HUDEP-2 (cell line): ENCODE results near the gene MTA2.
"Not testable (repeated sequence)": the region's sequence is repeated elsewhere in the genome, so short reads cannot be mapped to it uniquely, and the experiment has no call there.

Experiments
- DNase-seq, 76 experiments: peaks; one replicate each; lab custom pipeline; 2025; ENCODE audit not compliant: unreplicated experiment in 76 of 76; lab: John Stamatoyannopoulos, UW

The MTA2 gene

DNA sequence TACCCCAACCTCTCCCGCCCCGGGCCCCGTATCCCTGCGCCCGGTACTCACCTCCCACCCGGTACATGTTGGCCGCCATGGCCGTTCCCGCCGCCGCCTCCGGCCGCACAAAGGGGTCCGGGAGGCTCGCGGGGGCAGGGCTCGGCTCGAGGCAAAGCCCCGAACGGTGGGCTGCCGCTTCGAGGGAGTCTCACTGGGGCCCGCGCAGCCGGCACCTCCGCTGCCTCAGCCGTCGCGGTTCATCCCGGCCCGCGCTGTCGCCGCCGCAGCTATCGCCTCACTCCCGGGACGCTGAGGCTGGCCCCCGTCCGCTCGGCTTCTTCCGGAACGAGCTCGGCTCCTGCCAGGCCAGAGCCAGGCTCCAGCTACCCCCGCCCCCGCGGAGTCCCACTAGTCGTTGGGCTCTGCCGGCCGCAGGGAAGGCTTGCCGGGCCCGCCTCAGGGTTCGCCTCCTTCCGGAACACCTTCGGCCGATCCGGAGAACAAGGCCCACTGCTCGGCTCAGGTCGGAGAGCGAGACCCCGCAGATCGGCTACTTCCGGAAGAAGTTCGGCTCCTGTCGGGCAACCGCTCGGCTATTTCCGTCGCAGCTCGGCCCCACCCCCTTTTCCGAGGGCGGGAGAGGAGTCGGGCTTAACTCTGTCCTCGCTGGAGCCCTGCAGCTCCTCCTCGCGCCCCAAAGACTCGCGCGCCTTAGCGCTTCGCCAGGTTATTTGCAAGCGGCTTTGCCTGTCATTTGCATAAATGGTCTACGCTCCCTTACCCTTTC is at the start of gene MTA2:
TSS of gene MTA2 (minus strand) at position 494 of the 769 bp plus-strand sequence. CDS start at position 79, 415 bp downstream.
- peak in 75 of 76 experiments; percentile 77 to 99 (median 98) for DNase-seq

GRCh38 chr11:62650283-62650682 is 48.6 kb upstream of the MTA2 start:
- not testable (repeated sequence) for DNase-seq

DNA sequence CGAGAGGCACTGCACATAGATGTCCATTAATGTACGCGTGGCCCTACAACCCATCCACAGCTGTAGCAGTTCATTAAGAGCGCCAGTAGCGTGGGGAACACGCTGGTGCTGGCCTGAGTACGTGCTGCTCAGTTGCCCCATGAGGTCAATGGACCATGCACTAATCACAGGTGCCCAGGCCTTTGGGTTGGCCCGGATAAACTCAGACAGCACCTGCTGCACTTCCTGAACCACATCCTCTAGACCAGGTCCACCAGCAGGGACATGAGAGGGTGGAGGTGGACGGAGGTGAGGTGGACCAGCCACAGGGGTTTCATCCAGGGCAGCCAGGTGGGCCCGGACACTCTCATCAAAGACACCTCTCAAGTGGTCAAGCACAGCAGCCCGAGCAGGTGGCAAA is 47.8 kb upstream of the MTA2 start:
- DNase-seq: no peak

GRCh38 chr11:62648967-62649364 is 47.3 kb upstream of the MTA2 start:
- no peak for DNase-seq

DNA sequence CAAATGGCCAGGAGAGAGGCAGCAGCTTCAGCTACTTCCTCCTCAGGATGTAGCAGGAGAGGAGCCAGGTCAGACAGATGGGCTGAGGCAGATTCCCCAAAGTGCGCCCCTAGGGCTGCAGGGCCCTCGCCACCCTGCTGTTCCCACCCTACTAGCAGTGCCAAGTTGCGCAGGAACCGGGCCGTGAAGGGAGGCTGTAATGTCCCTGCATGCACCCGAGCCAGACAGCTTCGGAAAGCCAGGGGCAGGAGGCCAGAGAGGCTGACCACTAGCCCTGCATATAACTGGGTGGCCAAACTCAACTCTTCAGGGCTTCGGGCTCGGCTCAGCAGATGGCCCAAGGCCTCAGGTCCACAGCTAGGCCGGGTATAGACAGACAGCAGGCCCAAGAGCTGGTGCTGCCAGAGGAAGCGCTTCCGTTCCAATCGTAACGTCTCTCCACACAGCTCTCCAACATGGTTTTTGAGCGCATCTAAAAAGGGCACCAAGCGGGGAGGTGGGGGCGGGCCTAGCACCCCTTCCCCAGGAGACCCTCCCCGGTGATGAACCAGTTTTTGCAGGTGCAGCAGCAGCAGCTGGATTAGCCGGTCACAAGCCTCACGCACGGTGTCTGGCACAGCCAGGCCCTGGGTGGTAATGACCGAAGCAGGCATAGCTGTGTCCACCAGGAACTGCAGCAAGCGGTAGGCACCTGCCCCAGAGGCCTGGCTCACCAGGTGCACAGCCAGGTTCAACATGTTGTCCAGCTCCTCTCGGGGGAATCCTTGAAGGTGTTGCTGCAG is 46.7 kb upstream of the MTA2 start:
- DNase-seq: no peak

DNA sequence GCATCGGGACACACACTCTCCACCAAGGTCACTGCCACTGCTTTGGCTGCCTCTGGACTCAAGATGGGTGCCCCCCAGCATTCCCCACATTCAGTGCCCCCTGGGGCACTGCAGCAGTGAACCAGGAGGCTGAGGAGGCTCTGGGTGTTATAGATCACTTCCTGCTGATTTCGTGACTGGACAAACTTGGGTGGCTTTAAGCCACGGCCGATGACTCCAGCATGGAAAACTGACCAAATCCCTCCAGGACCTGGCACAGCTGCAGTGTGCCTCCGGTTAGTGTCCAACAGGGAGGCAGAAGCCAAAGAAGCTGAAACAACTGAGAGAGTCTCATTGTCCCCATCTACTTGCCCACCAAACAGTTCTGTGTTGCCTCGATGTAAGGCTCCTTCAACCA is 45.9 kb upstream of the MTA2 start:
- DNase-seq: no peak

DNA sequence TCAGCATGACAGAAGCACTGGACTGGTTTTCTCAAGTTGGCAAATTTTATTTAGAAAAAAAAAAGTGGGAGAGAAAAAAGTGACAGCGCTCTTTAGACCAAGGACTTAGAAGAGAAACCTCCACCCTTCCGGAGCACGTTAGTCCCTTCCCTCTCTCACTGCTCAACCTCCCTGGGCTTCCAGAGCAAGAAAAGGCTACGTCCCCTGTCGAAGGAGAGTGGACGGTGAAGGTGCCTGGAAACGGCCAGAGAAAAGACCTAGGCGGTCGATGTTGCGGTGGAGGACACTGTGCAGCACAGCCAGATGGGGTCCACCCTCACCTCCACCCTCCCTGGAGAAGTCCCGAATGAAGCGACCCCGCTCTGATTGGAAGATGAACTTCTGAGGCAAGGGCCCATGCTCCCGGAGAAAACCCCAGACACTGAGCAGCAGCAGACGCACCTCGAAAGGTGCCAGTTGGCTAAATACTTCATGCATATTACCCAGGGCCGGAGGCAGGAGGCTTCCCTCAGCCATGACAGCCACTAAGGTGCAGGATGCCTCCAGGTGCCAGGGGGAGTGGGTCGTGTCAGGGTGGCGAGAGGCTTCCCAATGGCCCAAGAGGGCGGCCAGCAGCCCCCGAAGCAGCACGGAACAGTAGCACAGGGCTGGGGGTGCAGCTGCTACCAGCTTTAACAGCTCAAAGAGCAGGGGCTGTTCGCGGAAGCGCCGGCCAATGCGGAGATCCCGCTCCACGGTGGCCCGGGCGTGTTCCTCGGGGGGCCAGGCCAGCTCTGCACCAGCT is 45.4 kb upstream of the MTA2 start:
- DNase-seq: peak in 1 of 76 experiments; percentile 16

- DNase-seq: peak in 74 of 76 experiments; percentile 81 to 99 (median 97)
Observed at GRCh38 chr11:62645946-62646824, 44.5 kb upstream of the MTA2 start, which contains the start of gene GANAB. Gene GANAB, minus strand, starts transcription at chr11:62646613. Its CDS starts 14 bp downstream, at chr11:62646599.

DNA sequence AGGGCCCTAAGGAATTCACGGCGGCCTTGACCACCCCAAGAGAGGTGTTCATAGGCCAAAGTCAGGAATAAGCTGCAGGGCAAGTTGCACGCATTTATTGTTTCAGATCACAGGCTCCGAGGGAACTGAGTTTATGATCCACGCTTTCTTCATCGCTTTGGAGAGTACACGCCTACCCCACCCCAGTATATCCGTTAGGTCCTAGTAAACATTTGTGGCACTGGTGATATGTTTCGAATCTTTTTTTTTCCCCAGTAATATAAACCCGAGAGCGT is 43.9 kb upstream of the MTA2 start:
- no peak for DNase-seq

- no peak for DNase-seq
Observed at GRCh38 chr11:62644220-62644619, 42.6 kb upstream of the MTA2 start.

- DNase-seq: peak in 6 of 76 experiments; percentile 2 to 28 (median 12)
Observed at GRCh38 chr11:62632492-62632891, 30.8 kb upstream of the MTA2 start.

DNA sequence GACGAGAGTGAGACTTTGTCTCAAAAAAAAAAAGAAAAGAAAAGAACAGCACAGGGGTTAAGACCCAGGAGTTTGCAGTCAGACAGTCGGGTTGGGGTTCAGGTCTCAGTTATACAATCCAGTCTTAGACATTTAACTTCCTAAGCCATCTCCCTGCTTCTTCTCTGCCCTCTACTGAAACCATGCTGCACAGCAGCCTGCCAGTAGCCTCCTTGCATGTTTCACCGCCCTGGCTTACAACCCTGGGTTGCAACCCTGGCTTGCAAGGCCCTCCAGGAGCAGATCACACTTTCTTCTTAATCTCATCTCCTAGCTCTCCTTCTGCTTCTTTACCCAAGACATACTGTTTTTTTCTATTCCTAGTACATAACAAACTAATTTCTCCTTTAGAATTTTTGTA is 26.0 kb upstream of the MTA2 start:
- peak in 1 of 76 experiments; percentile 12 for DNase-seq

DNA sequence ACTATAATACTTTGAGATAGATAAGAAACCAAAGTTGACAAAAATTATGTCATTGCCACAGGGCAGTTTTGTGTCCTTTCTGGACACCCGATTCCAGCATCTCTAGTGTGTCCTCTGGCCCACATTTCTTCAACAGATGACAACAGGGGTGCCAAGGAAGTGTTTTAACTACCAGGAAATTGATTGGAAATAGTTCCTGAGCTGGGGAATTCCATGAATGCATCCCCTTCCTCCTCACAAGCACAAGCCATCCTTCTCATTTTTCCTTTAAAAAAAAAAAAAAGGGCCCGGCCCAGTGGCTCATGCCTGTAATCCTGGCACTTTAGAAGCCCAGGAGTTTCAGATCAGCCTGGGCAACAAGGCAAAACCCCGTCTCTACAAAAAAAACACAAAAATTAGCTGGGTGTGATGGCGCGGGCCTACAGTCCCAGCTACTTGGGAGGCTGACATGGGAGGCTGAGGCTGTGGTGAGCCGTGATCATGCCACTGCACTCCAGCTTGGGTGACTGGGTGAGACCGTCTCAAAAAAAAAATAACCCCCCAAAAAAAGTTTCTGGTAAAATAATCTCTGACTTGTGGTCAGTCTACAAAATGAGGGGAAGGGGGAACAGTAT is 20.9 kb upstream of the MTA2 start:
- DNase-seq: no peak

GRCh38 chr11:62621567-62622470 is 20.2 kb upstream of the MTA2 start, which contains the start of gene B3GAT3:
Gene B3GAT3, minus strand, starts transcription at chr11:62621986. Its CDS starts 39 bp downstream, at chr11:62621947.
- DNase-seq: peak in 75 of 76 experiments; percentile 62 to 99 (median 97)

- DNase-seq: no peak
Observed at GRCh38 chr11:62621027-62621566, 19.4 kb upstream of the MTA2 start.

- not testable (repeated sequence) for DNase-seq
Observed at GRCh38 chr11:62616957-62617356, 15.3 kb upstream of the MTA2 start.

DNA sequence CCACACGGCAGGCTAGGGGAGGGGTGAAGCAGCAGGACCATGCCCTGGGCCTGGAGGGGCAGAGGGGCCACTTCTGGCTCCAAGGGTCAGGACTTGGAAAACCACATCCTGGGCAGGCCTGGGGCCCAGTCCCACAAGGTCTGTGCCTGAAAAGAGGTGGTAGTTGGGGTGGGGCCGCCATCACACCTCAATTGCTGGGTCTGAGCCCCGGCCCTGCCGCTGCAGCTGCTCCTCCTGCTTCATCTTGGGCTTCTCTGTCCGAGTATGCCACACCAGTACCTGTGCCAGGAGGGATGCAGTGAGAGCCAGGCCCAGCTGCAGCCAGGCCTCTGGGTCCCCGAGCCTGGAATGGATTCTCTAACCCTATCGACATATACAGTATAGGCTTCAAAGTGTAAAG is 13.9 kb upstream of the MTA2 start:
- DNase-seq: no peak

GRCh38 chr11:62614275-62614674 is 12.6 kb upstream of the MTA2 start:
- peak in 3 of 76 experiments; percentile 3 to 28 (median 24) for DNase-seq
